Measurements from ENCODE around the gene CUL5.
A peak's percentile ranks its signal among the peaks of the same experiment; 100 is the strongest.

- TF ChIP-seq, protein P1, sequence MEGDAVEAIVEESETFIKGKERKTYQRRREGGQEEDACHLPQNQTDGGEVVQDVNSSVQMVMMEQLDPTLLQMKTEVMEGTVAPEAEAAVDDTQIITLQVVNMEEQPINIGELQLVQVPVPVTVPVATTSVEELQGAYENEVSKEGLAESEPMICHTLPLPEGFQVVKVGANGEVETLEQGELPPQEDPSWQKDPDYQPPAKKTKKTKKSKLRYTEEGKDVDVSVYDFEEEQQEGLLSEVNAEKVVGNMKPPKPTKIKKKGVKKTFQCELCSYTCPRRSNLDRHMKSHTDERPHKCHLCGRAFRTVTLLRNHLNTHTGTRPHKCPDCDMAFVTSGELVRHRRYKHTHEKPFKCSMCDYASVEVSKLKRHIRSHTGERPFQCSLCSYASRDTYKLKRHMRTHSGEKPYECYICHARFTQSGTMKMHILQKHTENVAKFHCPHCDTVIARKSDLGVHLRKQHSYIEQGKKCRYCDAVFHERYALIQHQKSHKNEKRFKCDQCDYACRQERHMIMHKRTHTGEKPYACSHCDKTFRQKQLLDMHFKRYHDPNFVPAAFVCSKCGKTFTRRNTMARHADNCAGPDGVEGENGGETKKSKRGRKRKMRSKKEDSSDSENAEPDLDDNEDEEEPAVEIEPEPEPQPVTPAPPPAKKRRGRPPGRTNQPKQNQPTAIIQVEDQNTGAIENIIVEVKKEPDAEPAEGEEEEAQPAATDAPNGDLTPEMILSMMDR (IDR thresholded peaks at IDR 0.05) = peak; percentile 75 to 93 (median 86)
- TF ChIP-seq POLR2A (IDR thresholded peaks at IDR 0.05) = peak; percentile 67 to 69
These were observed at the start of gene CUL5 for GRCh38 chr11:108008656-108009496.
